NCI-H526 (cell line): ENCODE data around the gene PCIF1.
"Not testable (repeated sequence)": the region's sequence is repeated elsewhere in the genome, so short reads cannot be mapped to it uniquely, and the experiment has no call there.

Experiments used
- DNase-seq, 2 experiments: peaks; one replicate each; lab custom pipeline; 2025; lab: John Stamatoyannopoulos, UW

The PCIF1 gene

DNA sequence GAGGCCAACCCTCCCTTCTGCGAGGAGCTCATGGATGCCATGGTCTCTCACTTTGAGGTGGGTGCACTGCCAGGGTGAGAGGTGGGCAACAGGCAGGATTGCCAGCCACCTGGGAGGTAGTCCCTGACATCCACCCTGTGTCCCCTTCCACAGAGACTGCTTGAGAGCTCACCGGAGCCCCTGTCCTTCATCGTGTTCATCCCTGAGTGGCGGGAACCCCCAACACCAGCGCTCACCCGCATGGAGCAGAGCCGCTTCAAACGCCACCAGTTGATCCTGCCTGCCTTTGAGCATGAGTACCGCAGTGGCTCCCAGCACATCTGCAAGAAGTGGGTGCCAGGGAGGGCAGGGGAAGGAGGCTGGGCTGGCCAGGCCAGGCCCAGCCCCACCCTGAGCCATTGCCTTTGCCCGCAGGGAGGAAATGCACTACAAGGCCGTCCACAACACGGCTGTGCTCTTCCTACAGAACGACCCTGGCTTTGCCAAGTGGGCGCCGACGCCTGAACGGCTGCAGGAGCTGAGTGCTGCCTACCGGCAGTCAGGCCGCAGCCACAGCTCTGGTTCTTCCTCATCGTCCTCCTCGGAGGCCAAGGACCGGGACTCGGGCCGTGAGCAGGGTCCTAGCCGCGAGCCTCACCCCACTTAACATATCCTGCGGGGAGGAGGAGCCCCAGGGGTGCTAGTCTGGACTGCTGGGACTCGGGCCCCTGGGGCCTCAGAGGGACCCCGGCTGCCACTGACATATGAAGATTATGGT is 12.8 kb downstream of the PCIF1 start:
- no peak for DNase-seq

GRCh38 chr20:45948261-45948733 is 13.8 kb downstream of the PCIF1 start:
- no peak for DNase-seq

GRCh38 chr20:45948742-45949541 is 14.5 kb downstream of the PCIF1 start:
- DNase-seq = no peak

DNA sequence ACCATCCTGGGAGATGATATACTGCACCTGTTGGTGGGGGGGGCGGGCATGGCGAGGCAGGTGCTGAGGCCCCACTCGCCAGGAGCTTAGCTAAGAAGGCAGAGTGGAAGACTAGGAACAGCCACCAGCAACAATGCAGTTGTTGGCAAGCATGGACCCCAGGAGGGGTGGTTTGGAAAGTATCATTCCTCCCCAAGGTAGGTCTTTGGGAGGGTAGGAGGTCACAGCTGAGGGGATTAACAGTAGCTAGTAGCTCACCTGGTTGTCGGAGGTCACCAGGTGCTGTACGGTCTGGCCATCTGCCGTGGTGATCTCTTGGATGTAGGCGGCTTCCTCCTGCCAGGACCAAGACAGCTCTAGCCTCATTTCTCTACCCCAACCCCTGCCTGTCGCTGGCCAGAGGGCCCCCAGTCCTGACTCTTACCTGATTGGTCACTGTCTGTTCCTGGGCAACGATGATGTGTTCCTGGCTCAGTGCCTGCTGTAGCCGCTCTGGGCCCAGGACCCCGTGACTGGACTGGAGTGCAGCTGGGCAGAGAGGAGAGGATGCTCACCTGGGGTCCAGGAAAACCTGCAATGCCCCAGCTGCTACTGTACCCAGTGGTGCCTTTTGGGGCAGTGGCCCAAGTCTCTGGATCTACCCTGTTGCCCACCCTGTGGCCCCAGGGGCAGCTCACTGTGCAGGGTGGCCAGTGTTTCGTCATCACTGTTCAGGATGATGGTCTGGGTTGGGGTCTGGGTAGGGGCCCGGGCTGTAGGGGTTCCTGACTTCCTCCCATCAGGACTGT is 15.3 kb downstream of the PCIF1 start:
- no peak for DNase-seq

DNA sequence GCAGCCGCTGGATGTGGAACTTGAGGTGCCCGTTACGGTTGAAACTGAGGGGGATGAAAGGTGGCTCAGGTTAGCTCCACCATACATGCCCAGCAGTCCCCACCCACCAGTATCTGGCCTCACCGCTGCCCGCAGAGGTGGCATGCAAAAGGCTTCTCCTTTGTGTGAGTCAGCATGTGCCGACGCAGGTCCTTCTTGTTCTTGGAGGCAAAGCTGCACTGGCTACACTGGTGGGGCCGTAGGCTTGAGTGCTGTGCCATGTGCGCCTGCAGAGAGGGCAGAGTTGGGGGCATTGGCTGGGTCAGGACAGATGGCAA is 15.8 kb downstream of the PCIF1 start:
- no peak for DNase-seq

DNA sequence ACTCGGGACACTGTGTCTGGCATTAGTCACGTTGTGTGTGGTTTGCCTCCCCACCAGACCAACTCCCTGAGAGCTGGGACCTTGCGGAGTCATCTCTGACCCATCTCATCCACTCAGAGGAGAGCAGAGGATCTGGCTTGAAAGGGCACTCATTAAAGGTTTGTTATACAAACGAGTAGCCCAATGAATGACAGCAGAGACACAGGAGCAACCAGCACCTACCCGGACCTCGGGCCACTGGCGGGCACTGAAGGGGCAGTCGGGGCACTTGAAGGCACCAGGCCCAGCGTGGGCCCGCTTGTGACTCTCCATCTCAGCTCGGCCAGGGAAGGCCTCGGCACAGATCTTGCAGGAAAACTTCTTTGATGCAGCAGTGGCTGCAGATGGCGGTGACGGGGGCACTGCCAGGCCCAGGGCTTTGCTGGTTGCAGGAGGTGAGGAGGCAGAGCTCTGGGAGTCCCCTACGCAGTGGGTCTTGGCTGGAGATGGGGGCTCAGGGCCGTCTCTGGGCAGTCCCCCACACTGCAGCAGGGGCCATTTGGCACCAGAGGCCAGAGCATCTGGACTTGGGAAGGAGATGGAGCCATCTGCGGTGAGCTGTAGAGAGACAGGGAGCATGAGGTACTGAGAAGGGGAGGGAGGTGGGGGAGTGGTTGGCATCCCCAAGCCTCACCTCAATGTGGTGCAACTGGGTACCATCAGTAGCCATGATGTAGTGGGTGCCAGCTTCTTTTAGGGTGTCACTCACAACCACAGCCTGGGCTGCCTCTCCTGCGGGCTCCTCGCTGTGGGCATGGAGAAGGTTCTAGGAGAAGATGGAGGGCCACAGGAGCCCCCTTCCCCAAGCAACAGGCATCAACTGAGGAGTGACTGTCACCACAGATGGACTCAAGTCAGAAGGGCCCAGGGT is 17.7 kb downstream of the PCIF1 start:
- DNase-seq = no peak

DNA sequence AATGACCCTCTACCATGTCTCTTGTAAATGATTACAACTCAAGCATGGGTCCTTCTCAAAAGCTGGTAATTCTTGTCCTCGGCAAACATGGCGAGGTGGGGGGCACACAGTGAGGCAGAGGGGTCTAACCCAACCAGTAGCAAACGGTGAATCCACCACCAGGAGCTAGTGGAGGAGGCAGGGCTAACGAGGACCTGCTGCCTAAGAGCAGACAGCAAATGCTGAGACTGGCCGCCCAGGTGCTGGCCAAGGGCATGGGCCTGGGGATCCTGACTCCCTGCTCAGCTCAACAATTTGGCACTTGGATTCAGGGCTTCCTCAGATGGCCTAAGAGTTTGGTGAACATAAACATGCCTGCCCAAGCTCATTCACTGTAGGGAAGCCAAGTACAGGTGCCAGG is 18.4 kb downstream of the PCIF1 start:
- no peak for DNase-seq

GRCh38 chr20:45953672-45954071 is 19.2 kb downstream of the PCIF1 start:
- DNase-seq = no peak

DNA sequence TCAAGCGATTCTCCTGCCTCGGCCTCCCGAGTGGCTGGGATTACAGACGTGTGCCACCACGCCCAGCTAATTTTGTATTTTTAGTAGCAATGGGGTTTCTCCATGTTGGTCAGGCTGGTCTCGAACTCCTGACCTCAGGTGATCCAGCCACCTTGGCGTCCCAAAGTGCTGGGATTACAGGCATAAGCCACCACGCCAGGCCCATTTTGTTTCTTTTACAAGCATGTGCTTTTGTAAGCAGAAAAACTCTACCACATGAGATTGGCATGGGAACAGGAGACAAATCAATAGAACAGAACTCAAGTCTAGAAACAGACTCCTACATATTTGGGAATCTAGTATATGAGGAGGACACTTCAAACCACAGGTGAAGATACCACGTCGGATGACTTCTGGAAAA is 21.8 kb downstream of the PCIF1 start:
- not testable (repeated sequence) for DNase-seq

DNA sequence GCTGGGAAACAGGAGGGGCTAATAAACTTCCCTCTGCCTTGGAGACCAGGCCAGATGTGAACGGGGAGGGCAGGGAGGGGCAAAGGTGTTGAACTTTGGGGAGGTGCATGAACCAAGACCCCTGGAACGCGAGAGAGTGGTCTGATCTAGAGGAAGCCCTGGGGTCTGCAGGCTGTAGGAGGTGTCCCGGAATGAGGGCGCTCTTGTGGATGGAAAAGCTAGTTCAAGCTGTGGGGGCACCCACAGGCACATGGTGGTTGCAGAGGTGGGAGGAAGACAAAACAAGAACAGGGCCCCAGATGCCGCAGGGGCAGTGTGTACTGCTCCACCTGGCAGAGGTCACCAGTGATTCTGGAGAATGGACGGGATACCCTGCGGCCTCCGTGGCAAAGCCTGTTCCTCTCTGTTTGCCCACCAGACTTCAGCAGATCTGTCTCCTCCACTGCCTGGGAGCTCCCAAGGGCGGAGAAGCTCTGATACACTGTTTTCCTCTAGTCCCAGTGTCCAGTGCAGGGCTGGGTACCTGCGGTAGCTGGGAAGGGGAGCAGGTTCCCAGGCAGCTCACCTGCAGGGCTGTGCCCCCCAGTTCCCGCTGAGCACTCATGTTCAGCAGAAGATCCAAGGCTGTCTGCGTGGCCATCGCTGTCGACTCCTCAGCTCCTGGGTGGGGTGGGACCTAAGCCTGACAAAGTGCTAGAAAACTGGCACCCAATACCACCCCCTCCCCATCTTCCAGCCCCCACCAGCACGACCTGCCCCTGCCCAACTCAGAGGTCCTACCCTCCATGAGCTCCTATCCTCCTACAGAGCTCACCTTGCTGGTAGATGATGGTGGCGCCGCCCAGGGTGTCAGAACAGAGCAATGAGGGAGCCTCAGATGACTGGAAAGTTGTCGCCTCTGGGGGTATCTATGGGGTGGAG is 22.8 kb downstream of the PCIF1 start:
- no peak for DNase-seq

GRCh38 chr20:45958593-45958992 is 24.1 kb downstream of the PCIF1 start:
- no peak for DNase-seq

DNA sequence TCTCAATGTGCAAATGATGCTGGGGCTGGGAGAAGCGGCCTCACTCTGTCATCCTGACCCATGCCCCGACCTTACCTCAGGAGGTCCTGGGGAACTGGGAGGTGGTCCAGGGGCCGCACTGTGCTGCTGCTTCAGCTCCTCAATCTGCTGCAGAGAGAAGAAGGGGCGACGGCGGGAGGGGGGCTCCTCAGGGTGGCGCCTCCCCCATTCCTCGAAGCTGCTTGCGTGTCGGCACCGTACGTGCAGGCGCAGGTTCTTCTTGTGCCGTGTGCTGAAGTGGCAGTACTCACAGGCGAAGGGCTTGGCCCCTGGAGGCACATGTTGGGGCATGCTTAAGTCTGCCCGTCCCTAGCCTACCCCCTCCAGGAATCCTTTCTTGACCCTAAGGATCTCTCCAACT is 24.6 kb downstream of the PCIF1 start:
- DNase-seq = no peak

- DNase-seq = no peak
These were observed 25.6 kb downstream of the PCIF1 start for GRCh38 chr20:45959956-45960630.

GRCh38 chr20:45962031-45962755 is 27.7 kb downstream of the PCIF1 start:
- no peak for DNase-seq

DNA sequence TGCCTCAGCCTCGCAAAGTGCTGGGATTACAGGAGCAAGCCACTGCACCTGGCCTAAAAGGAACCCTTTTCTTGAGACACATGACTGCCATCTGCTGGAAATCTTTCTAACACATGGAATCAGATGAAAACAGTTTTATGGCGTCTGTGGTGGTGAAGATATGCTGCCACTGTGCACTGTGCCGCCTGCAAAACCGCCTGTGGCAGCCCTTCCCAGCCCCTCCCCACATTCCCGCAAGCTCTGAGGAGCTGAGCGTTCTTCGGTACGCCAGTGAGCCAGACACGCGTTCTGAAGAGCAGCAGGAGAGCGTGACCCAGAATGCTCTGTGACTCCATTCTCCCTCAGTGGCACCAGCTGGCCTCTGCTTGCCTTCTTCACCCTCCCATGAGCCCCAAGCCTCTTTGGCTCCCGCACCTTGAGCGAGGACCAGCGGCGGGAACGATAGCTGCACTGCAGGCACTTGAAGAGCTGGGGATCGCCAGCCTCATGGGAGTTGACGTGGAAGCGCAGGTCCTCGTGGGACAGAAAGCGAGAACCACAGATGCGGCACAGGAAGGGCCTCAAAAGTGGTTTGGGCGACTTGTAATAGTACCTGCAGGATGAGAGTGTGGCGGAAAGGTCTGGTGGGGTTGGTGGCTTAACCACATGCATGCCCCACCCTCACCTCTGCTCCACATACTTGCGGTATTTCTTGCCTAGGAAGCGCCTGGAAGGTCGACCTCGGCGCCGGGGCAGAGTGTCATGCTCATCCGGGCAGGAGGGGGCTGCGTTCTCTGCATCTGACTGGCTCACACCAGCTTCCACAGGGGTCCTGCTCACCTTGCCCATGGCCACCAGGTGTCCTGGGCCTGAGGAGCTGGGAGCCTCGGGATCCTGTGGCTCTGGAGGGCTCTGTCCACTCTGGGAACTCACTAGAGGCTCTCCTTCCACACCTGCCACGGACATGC is 28.8 kb downstream of the PCIF1 start:
- DNase-seq = peak; percentile 53 to 86

DNA sequence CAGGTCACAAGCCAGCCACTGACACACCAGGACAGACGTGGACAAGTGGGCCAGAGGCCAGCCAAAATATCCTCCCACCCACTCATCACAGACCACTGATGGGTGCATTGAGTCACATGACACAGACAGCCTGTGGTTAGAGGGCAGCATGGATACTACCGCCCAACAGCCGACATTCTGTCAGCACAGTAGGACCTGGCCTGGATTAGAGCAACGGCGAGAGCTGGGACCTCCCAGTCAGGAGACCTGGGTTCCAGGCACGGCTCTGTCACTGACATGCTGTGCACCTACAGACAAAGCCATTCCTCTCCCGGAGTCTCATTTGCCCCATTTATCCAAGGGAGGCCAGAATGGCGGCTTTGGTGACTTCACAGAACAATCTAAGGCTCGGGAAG is 29.5 kb downstream of the PCIF1 start:
- DNase-seq = no peak

GRCh38 chr20:45965169-45966002 is 30.9 kb downstream of the PCIF1 start:
- no peak for DNase-seq
